NB4 (cell line): Measurements from ENCODE around the gene IRF2BP2.

ENCODE experiments used
- CTCF ChIP-seq: IDR thresholded peaks from one replicate; pipeline ENCODE4 v1.5.1; 2012; ENCODE audit warnings: low read depth, low read length
- MYC ChIP-seq: IDR thresholded peaks from 2 replicates; pipeline ENCODE4 v1.6.1; 2011; ENCODE audit warnings: low read depth, low read length
- POLR2A ChIP-seq: IDR thresholded peaks from 2 replicates; pipeline ENCODE4 v1.6.1; 2011; ENCODE audit warnings: mild to moderate bottlenecking; ENCODE audit not compliant: insufficient read length; ENCODE audit errors: extremely low read depth

GRCh38 chr1:234593109-234593508 lies 16.9 kb downstream of the IRF2BP2 start:
- no peak for TF ChIP-seq CTCF
- no peak for TF ChIP-seq POLR2A
- no peak for TF ChIP-seq MYC
